ENCODE measurements around the gene CASKIN1. TPM values are rescaled to one million over a fixed set of nuclear protein-coding genes. Genes with fewer than 3 reads are reported as not detected.
A peak's percentile ranks its signal among the peaks of the same experiment; 100 is the strongest.

Gene CASKIN1
- total RNA-seq, 4 donors from 2014 or later: under 0.01 to 0.14 TPM; not detected in 2

DNA sequence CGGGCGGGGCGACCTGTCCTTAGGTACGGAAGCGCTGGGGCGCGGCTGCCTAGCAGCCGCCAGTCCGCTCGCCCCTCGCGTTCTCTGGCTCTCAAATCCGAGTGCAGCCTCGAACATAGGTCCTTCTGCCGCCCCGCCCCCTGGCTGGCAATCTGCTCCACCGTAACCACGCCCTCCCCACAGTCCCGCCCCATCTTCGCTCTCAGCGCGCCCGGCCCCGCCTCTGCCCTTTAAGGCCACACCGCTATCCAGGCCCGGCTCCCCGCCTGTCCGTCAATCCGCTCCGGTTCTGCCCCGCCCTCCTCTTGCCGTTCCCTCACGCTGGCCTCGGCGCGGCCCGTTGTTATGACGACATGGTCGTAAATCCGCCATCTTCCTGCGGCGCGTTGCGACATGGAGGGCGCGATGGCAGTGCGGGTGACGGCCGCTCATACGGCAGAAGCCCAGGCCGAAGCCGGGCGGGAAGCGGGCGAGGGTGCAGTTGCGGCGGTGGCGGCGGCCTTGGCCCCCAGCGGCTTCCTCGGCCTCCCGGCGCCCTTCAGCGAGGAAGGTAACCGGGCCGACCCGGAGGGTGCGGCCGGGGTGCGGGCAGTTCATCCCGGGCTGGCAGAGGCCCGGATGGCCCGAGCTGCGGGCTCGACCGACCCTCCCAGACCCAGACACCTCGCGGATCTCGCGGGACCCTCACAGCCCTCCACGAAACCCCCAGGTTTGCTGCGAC lies 27.0 kb upstream of the CASKIN1 start, which contains the start of gene E4F1:
Gene E4F1 (plus strand): TSS at position 371 of the 721 bp plus-strand sequence. CDS start 23 bp downstream, at position 394.
- DNase-seq: peak; percentile 100
- intact Hi-C loops (cut with DNase I; ENCODE audit: low total_unique reads): no loop called here
- Histone ChIP-seq H3K27ac (peak within 1 kb of the TSS; percentile 91 to 98 (median 94)), H3K27me3 (no peaks in the 10 kb centered on the region), H3K4me3 (peak within 1 kb of the TSS; percentile 78 to 98 (median 90)), H3K4me1 (peaks cover 8 to 37% (median 22%) of the 10 kb centered on the region in 4 donors), H3K36me3 (peaks cover 0 to under 1% (median under 1%) of the 10 kb centered on the region in 4 donors), H3K9me3 (no peaks in the 10 kb centered on the region)
- in situ Hi-C loops (cut with MboI; ENCODE audit: low pct_ligation_motif_present in 1 of 4, low pct_unique_long_range_greater_than_20kb in 1 of 4, low sequenced_read_pairs in 3 of 4): no loop called here
- TF ChIP-seq EP300 (IDR thresholded peaks at IDR 0.05; ENCODE audit: low read depth) (no peak), POLR2AphosphoS5 (IDR thresholded peaks at IDR 0.05) (peak; percentile 96 to 97 (median 97)), POLR2A (IDR thresholded peaks at IDR 0.05) (peak; percentile 87)
- TF ChIP-seq, protein P1, sequence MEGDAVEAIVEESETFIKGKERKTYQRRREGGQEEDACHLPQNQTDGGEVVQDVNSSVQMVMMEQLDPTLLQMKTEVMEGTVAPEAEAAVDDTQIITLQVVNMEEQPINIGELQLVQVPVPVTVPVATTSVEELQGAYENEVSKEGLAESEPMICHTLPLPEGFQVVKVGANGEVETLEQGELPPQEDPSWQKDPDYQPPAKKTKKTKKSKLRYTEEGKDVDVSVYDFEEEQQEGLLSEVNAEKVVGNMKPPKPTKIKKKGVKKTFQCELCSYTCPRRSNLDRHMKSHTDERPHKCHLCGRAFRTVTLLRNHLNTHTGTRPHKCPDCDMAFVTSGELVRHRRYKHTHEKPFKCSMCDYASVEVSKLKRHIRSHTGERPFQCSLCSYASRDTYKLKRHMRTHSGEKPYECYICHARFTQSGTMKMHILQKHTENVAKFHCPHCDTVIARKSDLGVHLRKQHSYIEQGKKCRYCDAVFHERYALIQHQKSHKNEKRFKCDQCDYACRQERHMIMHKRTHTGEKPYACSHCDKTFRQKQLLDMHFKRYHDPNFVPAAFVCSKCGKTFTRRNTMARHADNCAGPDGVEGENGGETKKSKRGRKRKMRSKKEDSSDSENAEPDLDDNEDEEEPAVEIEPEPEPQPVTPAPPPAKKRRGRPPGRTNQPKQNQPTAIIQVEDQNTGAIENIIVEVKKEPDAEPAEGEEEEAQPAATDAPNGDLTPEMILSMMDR (IDR thresholded peaks at IDR 0.05): peak in 1 of 5 experiments; percentile 6
- 1% methylated on average over 40 of the region's 82 CpGs; no CpG with 5 or more reads in 1 of the 2 donors for WGBS, 2 donors (ENCODE audit: low coverage in 1 of 2)

DNA sequence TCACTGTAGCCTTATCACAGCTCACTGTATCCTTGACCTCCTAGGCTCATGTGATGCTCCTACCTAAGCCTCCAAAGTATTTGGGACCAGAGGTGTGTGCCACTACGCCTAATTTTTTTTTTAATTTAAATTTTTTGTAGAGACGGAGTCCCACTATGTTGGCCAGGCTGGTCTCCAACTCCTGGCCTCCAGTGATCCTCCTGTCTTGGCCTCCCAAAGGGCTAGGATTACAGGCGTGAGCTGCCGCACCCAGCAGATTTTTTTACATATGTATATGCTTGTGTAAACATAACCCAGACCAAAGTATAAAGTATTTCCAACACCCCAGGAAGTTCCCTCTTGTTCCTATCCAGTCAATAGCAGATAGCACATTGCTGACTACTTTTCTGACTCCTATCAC lies 19.9 kb upstream of the CASKIN1 start:
- Histone ChIP-seq H3K4me3 (no peak overlapping the region), H3K9me3 (no peaks in the 10 kb centered on the region), H3K36me3 (no peaks in the 10 kb centered on the region), H3K27ac (peak overlapping the region in 1 of 4 donors; percentile 91), H3K27me3 (no peaks in the 10 kb centered on the region), H3K4me1 (peaks cover 18 to 25% (median 22%) of the 10 kb centered on the region in 4 donors)
- in situ Hi-C loops (cut with MboI; ENCODE audit: low pct_ligation_motif_present in 1 of 4, low pct_unique_long_range_greater_than_20kb in 1 of 4, low sequenced_read_pairs in 3 of 4) (no loop called here), intact Hi-C loops (cut with DNase I; ENCODE audit: low total_unique reads) (no loop called here)
- no peak for DNase-seq
- 93 to 96% methylated on average over 2 to 4 of the region's 4 CpGs for WGBS, 2 donors (ENCODE audit: low coverage in 1 of 2)
- TF ChIP-seq POLR2AphosphoS5 (IDR thresholded peaks at IDR 0.05) (no peak), EP300 (IDR thresholded peaks at IDR 0.05; ENCODE audit: low read depth) (no peak), POLR2A (IDR thresholded peaks at IDR 0.05) (no peak)
- TF ChIP-seq, protein P1 (IDR thresholded peaks at IDR 0.05): no peak

- no peak for DNase-seq
- TF ChIP-seq POLR2AphosphoS5 (IDR thresholded peaks at IDR 0.05) (no peak), POLR2A (IDR thresholded peaks at IDR 0.05) (no peak), EP300 (IDR thresholded peaks at IDR 0.05; ENCODE audit: low read depth) (no peak)
- TF ChIP-seq, protein P1 (IDR thresholded peaks at IDR 0.05): no peak
- WGBS, 2 donors (ENCODE audit: low coverage in 1 of 2): 0% methylated on average over 2 of the region's 48 CpGs; no CpG with 5 or more reads in 1 of the 2 donors
- peak within 1 kb of the TSS; percentile 90 to 97 (median 92) for H3K4me3 ChIP-seq
- H3K9me3 ChIP-seq: no peaks in the 10 kb centered on the region
- H3K36me3 ChIP-seq: no peaks in the 10 kb centered on the region
- peak within 1 kb of the TSS; percentile 93 to 97 (median 96) for H3K27ac ChIP-seq
- H3K27me3 ChIP-seq: no peaks in the 10 kb centered on the region
- intact Hi-C loops (cut with DNase I; ENCODE audit: low total_unique reads): no loop called here
- peaks cover 18 to 25% (median 22%) of the 10 kb centered on the region in 4 donors for H3K4me1 ChIP-seq
- in situ Hi-C loops (cut with MboI; ENCODE audit: low pct_ligation_motif_present in 1 of 4, low pct_unique_long_range_greater_than_20kb in 1 of 4, low sequenced_read_pairs in 3 of 4): no loop called here
Observed at GRCh38 chr16:2214719-2214968, 18.2 kb upstream of the CASKIN1 start, which contains the start of gene PGP. TSS of gene PGP (minus strand) at chr16:2214840. CDS start at chr16:2214777, 63 bp downstream.

DNA sequence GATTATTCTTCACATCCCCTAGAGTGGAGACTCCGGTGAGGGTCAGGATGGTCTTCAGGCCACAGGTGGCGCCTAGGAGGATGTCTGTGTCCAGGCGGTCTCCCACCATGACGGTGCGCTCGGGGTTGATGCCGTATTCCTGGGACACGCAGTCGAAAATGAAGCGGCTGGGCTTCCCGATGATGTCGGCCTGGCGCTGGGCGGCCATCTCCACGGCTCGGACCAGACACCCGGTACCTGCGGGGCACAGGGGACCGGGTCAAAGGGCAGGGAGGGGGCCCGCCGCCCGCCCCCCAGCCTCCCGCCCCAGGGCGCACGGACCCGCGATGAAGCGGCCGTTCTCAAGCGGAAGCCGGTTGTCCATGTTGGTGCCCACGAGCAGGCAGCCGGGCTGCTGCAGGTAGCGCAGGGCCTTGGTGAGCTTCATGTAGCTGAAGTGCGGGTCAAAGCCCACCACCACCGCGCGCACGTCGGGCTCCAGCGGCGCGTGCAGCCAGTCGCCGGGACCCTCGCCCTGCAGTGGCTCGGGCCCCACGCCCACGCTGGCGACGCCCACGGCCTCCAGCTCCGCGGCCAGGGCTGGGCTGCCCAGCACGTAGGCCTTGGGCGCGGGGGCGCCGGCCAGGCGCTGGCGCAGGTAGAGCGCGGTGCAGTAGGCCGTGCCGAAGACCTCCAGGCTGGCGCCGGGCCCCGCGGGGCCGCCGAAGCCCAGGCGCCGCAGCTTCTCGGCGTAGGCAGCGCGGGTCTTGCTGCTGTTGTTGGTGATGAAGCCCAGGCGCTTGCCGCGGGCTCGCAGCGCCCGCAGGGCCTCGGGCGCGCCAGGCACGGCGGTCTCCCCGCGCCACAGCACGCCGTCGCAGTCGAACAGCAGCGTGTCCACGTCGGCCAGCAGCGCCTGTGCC lies 17.7 kb upstream of the CASKIN1 start:
- intact Hi-C loops (cut with DNase I; ENCODE audit: low total_unique reads): no loop called here
- in situ Hi-C loops (cut with MboI; ENCODE audit: low pct_ligation_motif_present in 1 of 4, low pct_unique_long_range_greater_than_20kb in 1 of 4, low sequenced_read_pairs in 3 of 4): no loop called here
- peak overlapping the region; percentile 93 to 97 (median 95) for H3K27ac ChIP-seq
- H3K36me3 ChIP-seq: no peaks in the 10 kb centered on the region
- peak overlapping the region; percentile 90 to 97 (median 92) for H3K4me3 ChIP-seq
- TF ChIP-seq EP300 (IDR thresholded peaks at IDR 0.05; ENCODE audit: low read depth): no peak
- no peak for TF ChIP-seq POLR2AphosphoS5 (IDR thresholded peaks at IDR 0.05)
- TF ChIP-seq, protein P1 (IDR thresholded peaks at IDR 0.05): no peak
- TF ChIP-seq POLR2A (IDR thresholded peaks at IDR 0.05): no peak
- no peak for DNase-seq
- WGBS, 2 donors (ENCODE audit: low coverage in 1 of 2): 0% methylated on average over 36 of the region's 98 CpGs; no CpG with 5 or more reads in 1 of the 2 donors
- H3K9me3 ChIP-seq: no peaks in the 10 kb centered on the region
- H3K4me1 ChIP-seq: peaks cover 18 to 25% (median 22%) of the 10 kb centered on the region in 4 donors
- no peaks in the 10 kb centered on the region for H3K27me3 ChIP-seq
